IPS-20b (cell line): ENCODE results near the gene ELAVL2.
"Not testable (repeated sequence)": the region's sequence is repeated elsewhere in the genome, so short reads cannot be mapped to it uniquely, and the experiment has no call there.

Source experiments
- H3K27ac ChIP-seq: one replicate; pipeline ENCODE4 v1.5.1; 2013; ENCODE audit warnings: low read length
- H3K27me3 ChIP-seq: 2 replicates; pipeline ENCODE4 v1.6.1; 2013; ENCODE audit warnings: mild to moderate bottlenecking, low read length, inconsistent platforms; ENCODE audit not compliant: insufficient read depth
- H3K36me3 ChIP-seq: 2 replicates; pipeline ENCODE4 v1.6.1; 2013; ENCODE audit warnings: low read depth, mild to moderate bottlenecking, inconsistent platforms, low read length, moderate library complexity; ENCODE audit not compliant: insufficient read depth
- H3K4me1 ChIP-seq: 2 replicates; pipeline ENCODE4 v1.6.1; 2013; ENCODE audit warnings: mild to moderate bottlenecking, control low read depth, inconsistent platforms, low read length, moderate library complexity; ENCODE audit not compliant: insufficient read depth
- H3K4me3 ChIP-seq: 2 replicates; pipeline ENCODE4 v1.5.1; 2013; ENCODE audit warnings: mild to moderate bottlenecking, low read length, inconsistent platforms
- H3K9ac ChIP-seq: 2 replicates; pipeline ENCODE4 v1.6.1; 2013; ENCODE audit warnings: low read depth, mild to moderate bottlenecking, inconsistent platforms, low read length, moderate library complexity
- H3K9me3 ChIP-seq: 2 replicates; pipeline ENCODE4 v1.6.1; 2013; ENCODE audit warnings: mild to moderate bottlenecking, low read depth, low read length, inconsistent platforms; ENCODE audit not compliant: insufficient read depth

The ELAVL2 gene

GRCh38 chr9:23733495-23734078 lies 92.5 kb downstream of the ELAVL2 start:
- H3K27me3 ChIP-seq: no peaks in the 10 kb centered on the region
- no peak overlapping the region for H3K27ac ChIP-seq
- H3K4me1 ChIP-seq: peaks cover 34% of the 10 kb centered on the region; the same call in 1 of the 2 replicates
- no peak overlapping the region for H3K9ac ChIP-seq
- no peak overlapping the region for H3K4me3 ChIP-seq
- no peaks in the 10 kb centered on the region for H3K9me3 ChIP-seq
- H3K36me3 ChIP-seq: peaks cover 15% of the 10 kb centered on the region; the same call in 1 of the 2 replicates

- Histone ChIP-seq H3K9ac (no peak overlapping the region), H3K4me3 (no peak overlapping the region), H3K36me3 (peaks cover 15% of the 10 kb centered on the region; the same call in 1 of the 2 replicates), H3K4me1 (peaks cover 23% of the 10 kb centered on the region; the same call in 1 of the 2 replicates), H3K9me3 (no peaks in the 10 kb centered on the region), H3K27ac (no peak overlapping the region), H3K27me3 (no peaks in the 10 kb centered on the region)
These were observed 94.7 kb downstream of the ELAVL2 start for GRCh38 chr9:23731353-23731752.

GRCh38 chr9:23730364-23730763 lies 95.7 kb downstream of the ELAVL2 start:
- peaks cover 16% of the 10 kb centered on the region for H3K4me1 ChIP-seq
- no peaks in the 10 kb centered on the region for H3K27me3 ChIP-seq
- no peaks in the 10 kb centered on the region for H3K9me3 ChIP-seq
- peaks cover 15% of the 10 kb centered on the region; the same call in 1 of the 2 replicates for H3K36me3 ChIP-seq
- no peak overlapping the region for H3K27ac ChIP-seq
- no peak overlapping the region for H3K4me3 ChIP-seq
- no peak overlapping the region for H3K9ac ChIP-seq

GRCh38 chr9:23728736-23729135 lies 97.3 kb downstream of the ELAVL2 start:
- peaks cover 15% of the 10 kb centered on the region; the same call in 1 of the 2 replicates for H3K36me3 ChIP-seq
- H3K27ac ChIP-seq: no peak overlapping the region
- no peaks in the 10 kb centered on the region for H3K9me3 ChIP-seq
- peaks cover 17% of the 10 kb centered on the region for H3K4me1 ChIP-seq
- H3K4me3 ChIP-seq: no peak overlapping the region
- H3K27me3 ChIP-seq: no peaks in the 10 kb centered on the region
- H3K9ac ChIP-seq: no peak overlapping the region

- Histone ChIP-seq H3K27ac (no peak overlapping the region), H3K9me3 (no peaks in the 10 kb centered on the region), H3K4me1 (peaks cover 14% of the 10 kb centered on the region), H3K9ac (no peak overlapping the region), H3K27me3 (no peaks in the 10 kb centered on the region), H3K4me3 (no peak overlapping the region), H3K36me3 (peaks cover 6% of the 10 kb centered on the region; the same call in 1 of the 2 replicates)
These were observed 100.6 kb downstream of the ELAVL2 start for GRCh38 chr9:23725279-23725946.

- no peaks in the 10 kb centered on the region for H3K9me3 ChIP-seq
- no peak overlapping the region for H3K9ac ChIP-seq
- H3K36me3 ChIP-seq: no peaks in the 10 kb centered on the region
- H3K4me3 ChIP-seq: no peak overlapping the region
- no peaks in the 10 kb centered on the region for H3K27me3 ChIP-seq
- H3K4me1 ChIP-seq: peaks cover 18% of the 10 kb centered on the region
- no peak overlapping the region for H3K27ac ChIP-seq
These were observed 102.4 kb downstream of the ELAVL2 start for GRCh38 chr9:23723672-23724071.

GRCh38 chr9:23723048-23723447 lies 103.0 kb downstream of the ELAVL2 start:
- not testable (repeated sequence) for H3K4me3 ChIP-seq, H3K27me3 ChIP-seq, H3K36me3 ChIP-seq, H3K9me3 ChIP-seq, H3K9ac ChIP-seq, H3K27ac ChIP-seq
- H3K4me1 ChIP-seq: peaks cover 24% of the 10 kb centered on the region

- Histone ChIP-seq H3K27me3 (no peaks in the 10 kb centered on the region), H3K4me1 (peaks cover 29% of the 10 kb centered on the region), H3K9me3 (no peaks in the 10 kb centered on the region), H3K27ac (no peak overlapping the region), H3K9ac (no peak overlapping the region), H3K4me3 (no peak overlapping the region), H3K36me3 (no peaks in the 10 kb centered on the region)
These were observed 104.6 kb downstream of the ELAVL2 start for GRCh38 chr9:23721466-23721865.

- Histone ChIP-seq H3K4me1 (peaks cover 22% of the 10 kb centered on the region; the same call in 1 of the 2 replicates), H3K9ac (no peak overlapping the region), H3K27ac (no peak overlapping the region), H3K36me3 (no peaks in the 10 kb centered on the region), H3K4me3 (no peak overlapping the region), H3K9me3 (no peaks in the 10 kb centered on the region), H3K27me3 (no peaks in the 10 kb centered on the region)
These were observed 108.5 kb downstream of the ELAVL2 start for GRCh38 chr9:23717505-23717904.

GRCh38 chr9:23707249-23707648 lies 118.8 kb downstream of the ELAVL2 start:
- no peak overlapping the region for H3K4me3 ChIP-seq
- H3K9me3 ChIP-seq: no peaks in the 10 kb centered on the region

GRCh38 chr9:23702311-23702922 lies 123.6 kb downstream of the ELAVL2 start:
- H3K4me1 ChIP-seq: peaks cover 4% of the 10 kb centered on the region; the same call in 1 of the 2 replicates
- H3K27ac ChIP-seq: no peak overlapping the region
- H3K9ac ChIP-seq: no peak overlapping the region

More at GRCh38 chr9:23707249-23707648, 118.8 kb downstream of the ELAVL2 start:
- Histone ChIP-seq H3K36me3 (0 out of 2 replicates have a peak, but pooled peaks cover 7% of the 10 kb centered on the region), H3K9ac (no peak overlapping the region), H3K27me3 (no peaks in the 10 kb centered on the region), H3K27ac (no peak overlapping the region), H3K4me1 (peaks cover 4% of the 10 kb centered on the region; the same call in 1 of the 2 replicates)

More at GRCh38 chr9:23702311-23702922, 123.6 kb downstream of the ELAVL2 start:
- H3K36me3 ChIP-seq: peaks cover 11% of the 10 kb centered on the region; the same call in 1 of the 2 replicates
- H3K9me3 ChIP-seq: no peaks in the 10 kb centered on the region
- no peak overlapping the region for H3K4me3 ChIP-seq
- H3K27me3 ChIP-seq: no peaks in the 10 kb centered on the region
